NCI-H82 treated with DMSO at 0.1 percent for 48 hours (cell line): ENCODE measurements around the gene SMG6.

Source experiments
- DNase-seq: peaks from one replicate; lab custom pipeline; 2025; ENCODE audit not compliant: unreplicated experiment; lab: John Stamatoyannopoulos, UW

The SMG6 gene

GRCh38 chr17:2034806-2035540 lies 268.6 kb downstream of the SMG6 start:
- DNase-seq, result no peak

GRCh38 chr17:2034157-2034556 lies 269.4 kb downstream of the SMG6 start:
- peak; percentile 62 for DNase-seq

GRCh38 chr17:2033153-2033552 lies 270.4 kb downstream of the SMG6 start:
- DNase-seq, result no peak

- DNase-seq, result no peak
Observed at GRCh38 chr17:2030779-2031163, 272.8 kb downstream of the SMG6 start.

GRCh38 chr17:2029911-2030778 lies 273.4 kb downstream of the SMG6 start, which contains the start of gene DPH1:
DPH1 (plus strand) TSS chr17:2030153; CDS start chr17:2030170, 17 bp downstream.
- peak; percentile 90 for DNase-seq

GRCh38 chr17:2028737-2029136 lies 274.8 kb downstream of the SMG6 start:
- DNase-seq, result no peak

- DNase-seq, result no peak
Observed at GRCh38 chr17:2028234-2028614, 275.4 kb downstream of the SMG6 start.

- DNase-seq, result no peak
Observed at GRCh38 chr17:2027528-2028233, 275.9 kb downstream of the SMG6 start.

- DNase-seq, result peak; percentile 88
Observed at GRCh38 chr17:2025622-2026309, 277.8 kb downstream of the SMG6 start.

- peak; percentile 54 for DNase-seq
Observed at GRCh38 chr17:2025220-2025621, 278.4 kb downstream of the SMG6 start, which contains the start of gene RTN4RL1. RTN4RL1 (minus strand) TSS chr17:2025334; CDS start chr17:2024865, 469 bp downstream.

GRCh38 chr17:2024572-2025219 lies 278.9 kb downstream of the SMG6 start:
- DNase-seq, result no peak

GRCh38 chr17:2023692-2024571 lies 279.7 kb downstream of the SMG6 start:
- peak; percentile 60 for DNase-seq

GRCh38 chr17:2023256-2023655 lies 280.3 kb downstream of the SMG6 start:
- no peak for DNase-seq

GRCh38 chr17:2022647-2023240 lies 280.8 kb downstream of the SMG6 start:
- DNase-seq, result no peak

GRCh38 chr17:2020721-2021120 lies 282.9 kb downstream of the SMG6 start:
- DNase-seq, result no peak

GRCh38 chr17:2019723-2020122 lies 283.9 kb downstream of the SMG6 start:
- DNase-seq, result no peak

- DNase-seq, result peak; percentile 66
Observed at GRCh38 chr17:2018716-2019510, 284.7 kb downstream of the SMG6 start.

GRCh38 chr17:2017274-2017941 lies 286.2 kb downstream of the SMG6 start:
- no peak for DNase-seq
